Measurements from ENCODE around the gene RYR3.

GRCh38 chr15:33656168-33656567, 345.4 kb downstream of the RYR3 start:
- TF ChIP-seq USF2 (IDR thresholded peaks at IDR 0.05; ENCODE audit: borderline replicate concordance, low read depth, low read length) = no peak
- TF ChIP-seq RAD51 (IDR thresholded peaks at IDR 0.05) = no peak
- no peak for TF ChIP-seq ZBED1 (IDR thresholded peaks at IDR 0.05; ENCODE audit: borderline replicate concordance)
- no peak for TF ChIP-seq JUND (IDR thresholded peaks at IDR 0.05; ENCODE audit: low read depth, low read length)
- no peak for TF ChIP-seq NFIC (IDR thresholded peaks at IDR 0.05; ENCODE audit: low read depth, low read length)
- TF ChIP-seq RAD21 (IDR thresholded peaks at IDR 0.05; ENCODE audit: insufficient read depth, low read depth, low read length) = no peak
- no peak for TF ChIP-seq POLR2A (IDR thresholded peaks at IDR 0.05; ENCODE audit: low read depth, low read length)
- no peak for TF ChIP-seq REST (IDR thresholded peaks at IDR 0.05; ENCODE audit: low read depth, low read length)
- no peak for TF ChIP-seq CREB1 (IDR thresholded peaks at IDR 0.05; ENCODE audit: low read depth)
- TF ChIP-seq CBX5 (IDR thresholded peaks at IDR 0.05; ENCODE audit: low read depth) = no peak
- TF ChIP-seq EZH2 (IDR thresholded peaks at IDR 0.05; ENCODE audit: borderline replicate concordance, control insufficient read depth, low read depth, low read length) = no peak
- TF ChIP-seq SREBF2 (IDR thresholded peaks at IDR 0.05; ENCODE audit: low read length) = no peak
- no peak for TF ChIP-seq BCL11A (IDR thresholded peaks at IDR 0.05; ENCODE audit: low read depth, low read length)
